Effector memory CD4-positive, alpha-beta T cell (primary cell): ENCODE results near the gene ZNF215.

Source experiments
- DNase-seq, 3 donors: peaks; one replicate each; pipeline ENCODE4 v3.0.0-alpha.2; 2020
- H3K27ac ChIP-seq: 2 replicates; pipeline ENCODE4 v1.7.0; 2013; ENCODE audit warnings: mild to moderate bottlenecking, low read length, moderate library complexity; ENCODE audit not compliant: insufficient read depth, poor library complexity, severe bottlenecking
- H3K27me3 ChIP-seq: replicated peaks from 2 replicates; pipeline ENCODE4 v1.7.0; 2013; ENCODE audit warnings: mild to moderate bottlenecking, low read length; ENCODE audit not compliant: insufficient read depth, control insufficient read depth, poor library complexity, severe bottlenecking
- H3K36me3 ChIP-seq: 2 replicates; pipeline ENCODE4 v1.7.0; 2013; ENCODE audit warnings: mild to moderate bottlenecking, low read length, moderate library complexity; ENCODE audit not compliant: control insufficient read depth, insufficient read depth
- H3K4me1 ChIP-seq: 2 replicates; pipeline ENCODE4 v1.7.0; 2013; ENCODE audit warnings: low read length, mild to moderate bottlenecking; ENCODE audit not compliant: control insufficient read depth, insufficient read depth, poor library complexity, severe bottlenecking
- H3K4me3 ChIP-seq: 2 replicates; pipeline ENCODE4 v1.7.0; 2013; ENCODE audit warnings: low read length, low read depth, mild to moderate bottlenecking; ENCODE audit not compliant: insufficient read depth, poor library complexity, severe bottlenecking
- H3K9me3 ChIP-seq: 2 replicates; pipeline ENCODE4 v1.7.0; 2013; ENCODE audit warnings: mild to moderate bottlenecking, low read length, moderate library complexity; ENCODE audit not compliant: control insufficient read depth

The ZNF215 gene

GRCh38 chr11:6986487-6986886, 60.3 kb downstream of the ZNF215 start:
- DNase-seq: no peak
- H3K27me3 ChIP-seq: no peaks in the 10 kb centered on the region
- H3K9me3 ChIP-seq: no peaks in the 10 kb centered on the region
- no peaks in the 10 kb centered on the region for H3K4me1 ChIP-seq
- no peaks in the 10 kb centered on the region for H3K36me3 ChIP-seq
- H3K4me3 ChIP-seq: no peak overlapping the region
- no peak overlapping the region for H3K27ac ChIP-seq

GRCh38 chr11:6988506-6988905, 62.3 kb downstream of the ZNF215 start:
- Histone ChIP-seq H3K27me3 (no peaks in the 10 kb centered on the region), H3K4me3 (no peak overlapping the region), H3K4me1 (no peaks in the 10 kb centered on the region), H3K36me3 (no peaks in the 10 kb centered on the region), H3K9me3 (no peaks in the 10 kb centered on the region), H3K27ac (no peak overlapping the region)
- no peak for DNase-seq

- H3K9me3 ChIP-seq: no peaks in the 10 kb centered on the region
- no peaks in the 10 kb centered on the region for H3K4me1 ChIP-seq
- H3K36me3 ChIP-seq: no peaks in the 10 kb centered on the region
- DNase-seq: no peak
- H3K4me3 ChIP-seq: no peak overlapping the region
- no peak overlapping the region for H3K27ac ChIP-seq
- no peaks in the 10 kb centered on the region for H3K27me3 ChIP-seq
Measured at GRCh38 chr11:6991227-6991626, 65.0 kb downstream of the ZNF215 start.

GRCh38 chr11:6992026-6992425, 65.8 kb downstream of the ZNF215 start:
- Histone ChIP-seq H3K9me3 (no peaks in the 10 kb centered on the region), H3K4me1 (no peaks in the 10 kb centered on the region), H3K27me3 (no peaks in the 10 kb centered on the region), H3K27ac (no peak overlapping the region), H3K4me3 (no peak overlapping the region), H3K36me3 (no peaks in the 10 kb centered on the region)
- DNase-seq: no peak

GRCh38 chr11:6992457-6993417, 66.5 kb downstream of the ZNF215 start:
- Histone ChIP-seq H3K36me3 (no peaks in the 10 kb centered on the region), H3K27me3 (no peaks in the 10 kb centered on the region), H3K4me1 (no peaks in the 10 kb centered on the region), H3K4me3 (no peak overlapping the region), H3K9me3 (no peaks in the 10 kb centered on the region), H3K27ac (no peak overlapping the region)
- no peak for DNase-seq

GRCh38 chr11:6995703-6996102, 69.5 kb downstream of the ZNF215 start:
- no peak for DNase-seq
- Histone ChIP-seq H3K4me1 (no peaks in the 10 kb centered on the region), H3K4me3 (no peak overlapping the region), H3K36me3 (no peaks in the 10 kb centered on the region), H3K27me3 (no peaks in the 10 kb centered on the region), H3K27ac (no peak overlapping the region), H3K9me3 (no peaks in the 10 kb centered on the region)

GRCh38 chr11:7004482-7004881, 78.3 kb downstream of the ZNF215 start:
- H3K4me3 ChIP-seq: no peak overlapping the region
- no peaks in the 10 kb centered on the region for H3K9me3 ChIP-seq
- DNase-seq: no peak
- H3K27me3 ChIP-seq: no peaks in the 10 kb centered on the region
- H3K36me3 ChIP-seq: no peaks in the 10 kb centered on the region
- H3K4me1 ChIP-seq: no peaks in the 10 kb centered on the region
- no peak overlapping the region for H3K27ac ChIP-seq
